Neural crest cell (in vitro differentiated cells): ENCODE results near the gene CDC42BPB. TPM values are rescaled to one million over a fixed set of nuclear protein-coding genes. Genes with fewer than 3 reads are reported as not detected.
A peak's percentile ranks its signal among the peaks of the same experiment; 100 is the strongest.

ENCODE experiments used
- DNase-seq: peaks from one replicate; pipeline ENCODE4 v3.0.0; 2021; ENCODE audit warnings: low read depth, mixed read lengths, low spot score
- H3K27ac Mint-ChIP-seq: one replicate; pipeline ENCODE4 v1.8.0; 2021; ENCODE audit warnings: mild to moderate bottlenecking, mixed read lengths; ENCODE audit not compliant: unreplicated experiment
- H3K27me3 Mint-ChIP-seq: 2 replicates; pipeline ENCODE4 v1.8.0; 2021; ENCODE audit warnings: low read depth, mild to moderate bottlenecking, mixed read lengths
- H3K36me3 Mint-ChIP-seq: 2 replicates; pipeline ENCODE4 v1.8.0; 2021; ENCODE audit warnings: low read depth, mild to moderate bottlenecking, mixed read lengths
- H3K4me1 Mint-ChIP-seq: 2 replicates; pipeline ENCODE4 v1.8.0; 2021; ENCODE audit warnings: mixed read lengths
- H3K4me3 Mint-ChIP-seq: one replicate; pipeline ENCODE4 v1.8.0; 2021; ENCODE audit warnings: mild to moderate bottlenecking, mixed read lengths
- H3K9me3 Mint-ChIP-seq: 2 replicates; pipeline ENCODE4 v1.8.0; 2021; ENCODE audit warnings: mixed read lengths
- total RNA-seq: library from RNA; stranded (reverse); gene quantifications from 2 replicates; pipeline ENCODE4 v1.2.1, GENCODE V29; 2021
- TF ChIP-seq, protein P1 (sequence below): fragments of 200-600 bp; sonication (generic); conservative IDR thresholded peaks from 2 replicates; pipeline ENCODE4 v1.5.0; 2021; ENCODE audit warnings: antibody characterized with exemption, mild to moderate bottlenecking

CDC42BPB gene
- total RNA-seq, 1 donor from 2014 or later: 94.8 TPM

GRCh38 chr14:102922490-102923200, 134.7 kb downstream of the CDC42BPB start, which contains the start of gene AMN:
TSS of gene AMN (plus strand) at chr14:102922663. CDS start at chr14:102922689, 26 bp downstream.
- Mint-ChIP-seq H3K27me3 (peaks cover 26% of the 10 kb centered on the region), H3K4me1 (peaks cover 6% of the 10 kb centered on the region), H3K36me3 (no peaks in the 10 kb centered on the region), H3K27ac (no peak within 1 kb of the TSS), H3K4me3 (no peak within 1 kb of the TSS), H3K9me3 (no peaks in the 10 kb centered on the region)
- TF ChIP-seq, protein P1, sequence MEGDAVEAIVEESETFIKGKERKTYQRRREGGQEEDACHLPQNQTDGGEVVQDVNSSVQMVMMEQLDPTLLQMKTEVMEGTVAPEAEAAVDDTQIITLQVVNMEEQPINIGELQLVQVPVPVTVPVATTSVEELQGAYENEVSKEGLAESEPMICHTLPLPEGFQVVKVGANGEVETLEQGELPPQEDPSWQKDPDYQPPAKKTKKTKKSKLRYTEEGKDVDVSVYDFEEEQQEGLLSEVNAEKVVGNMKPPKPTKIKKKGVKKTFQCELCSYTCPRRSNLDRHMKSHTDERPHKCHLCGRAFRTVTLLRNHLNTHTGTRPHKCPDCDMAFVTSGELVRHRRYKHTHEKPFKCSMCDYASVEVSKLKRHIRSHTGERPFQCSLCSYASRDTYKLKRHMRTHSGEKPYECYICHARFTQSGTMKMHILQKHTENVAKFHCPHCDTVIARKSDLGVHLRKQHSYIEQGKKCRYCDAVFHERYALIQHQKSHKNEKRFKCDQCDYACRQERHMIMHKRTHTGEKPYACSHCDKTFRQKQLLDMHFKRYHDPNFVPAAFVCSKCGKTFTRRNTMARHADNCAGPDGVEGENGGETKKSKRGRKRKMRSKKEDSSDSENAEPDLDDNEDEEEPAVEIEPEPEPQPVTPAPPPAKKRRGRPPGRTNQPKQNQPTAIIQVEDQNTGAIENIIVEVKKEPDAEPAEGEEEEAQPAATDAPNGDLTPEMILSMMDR: no peak
- DNase-seq: no peak

GRCh38 chr14:102920998-102921304, 136.4 kb downstream of the CDC42BPB start:
- no peaks in the 10 kb centered on the region for H3K36me3 Mint-ChIP-seq
- TF ChIP-seq, protein P1: no peak
- H3K9me3 Mint-ChIP-seq: no peaks in the 10 kb centered on the region
- no peak overlapping the region for H3K27ac Mint-ChIP-seq
- peaks cover 9% of the 10 kb centered on the region for H3K27me3 Mint-ChIP-seq
- H3K4me1 Mint-ChIP-seq: peaks cover 2% of the 10 kb centered on the region
- H3K4me3 Mint-ChIP-seq: no peak overlapping the region
- no peak for DNase-seq

DNA sequence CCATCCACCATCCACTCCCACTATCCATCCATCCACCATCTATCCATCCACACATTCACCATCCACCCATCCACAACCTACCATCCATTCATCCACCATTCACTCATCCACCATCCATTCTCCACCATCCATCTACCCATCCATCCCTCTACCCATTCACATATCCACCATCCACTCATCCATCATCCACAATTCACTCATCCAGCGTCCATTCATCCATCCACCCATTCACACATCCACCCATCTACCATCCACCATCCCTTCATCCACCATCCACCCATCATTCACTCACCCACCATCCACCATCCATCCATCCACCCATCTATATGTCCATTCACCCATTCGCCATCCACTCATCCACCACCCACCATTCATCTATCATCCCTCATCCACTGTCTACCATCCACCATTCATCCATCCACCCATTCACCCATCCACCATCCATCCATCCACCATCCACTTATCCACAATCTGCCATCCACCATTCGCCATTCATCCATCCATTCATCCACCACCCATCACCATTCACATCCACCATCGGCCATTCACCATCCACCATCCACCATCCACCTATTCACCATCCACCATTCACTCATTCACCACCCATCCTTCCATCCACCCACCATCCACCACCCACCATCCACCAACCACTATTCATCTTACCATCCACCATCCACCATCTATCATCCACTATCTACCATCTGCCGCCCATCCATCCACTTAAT, 136.9 kb downstream of the CDC42BPB start:
- TF ChIP-seq, protein P1: no peak
- H3K9me3 Mint-ChIP-seq: no peaks in the 10 kb centered on the region
- no peak overlapping the region for H3K27ac Mint-ChIP-seq
- no peak for DNase-seq
- H3K4me1 Mint-ChIP-seq: no peaks in the 10 kb centered on the region
- peaks cover 4% of the 10 kb centered on the region for H3K27me3 Mint-ChIP-seq
- H3K36me3 Mint-ChIP-seq: no peaks in the 10 kb centered on the region
- H3K4me3 Mint-ChIP-seq: no peak overlapping the region

- Mint-ChIP-seq H3K27ac (no peak overlapping the region), H3K9me3 (no peaks in the 10 kb centered on the region), H3K4me1 (no peaks in the 10 kb centered on the region), H3K36me3 (no peaks in the 10 kb centered on the region), H3K4me3 (no peak overlapping the region), H3K27me3 (no peaks in the 10 kb centered on the region)
- TF ChIP-seq, protein P1: no peak
- no peak for DNase-seq
These were observed 138.9 kb downstream of the CDC42BPB start for GRCh38 chr14:102918438-102918837.

DNA sequence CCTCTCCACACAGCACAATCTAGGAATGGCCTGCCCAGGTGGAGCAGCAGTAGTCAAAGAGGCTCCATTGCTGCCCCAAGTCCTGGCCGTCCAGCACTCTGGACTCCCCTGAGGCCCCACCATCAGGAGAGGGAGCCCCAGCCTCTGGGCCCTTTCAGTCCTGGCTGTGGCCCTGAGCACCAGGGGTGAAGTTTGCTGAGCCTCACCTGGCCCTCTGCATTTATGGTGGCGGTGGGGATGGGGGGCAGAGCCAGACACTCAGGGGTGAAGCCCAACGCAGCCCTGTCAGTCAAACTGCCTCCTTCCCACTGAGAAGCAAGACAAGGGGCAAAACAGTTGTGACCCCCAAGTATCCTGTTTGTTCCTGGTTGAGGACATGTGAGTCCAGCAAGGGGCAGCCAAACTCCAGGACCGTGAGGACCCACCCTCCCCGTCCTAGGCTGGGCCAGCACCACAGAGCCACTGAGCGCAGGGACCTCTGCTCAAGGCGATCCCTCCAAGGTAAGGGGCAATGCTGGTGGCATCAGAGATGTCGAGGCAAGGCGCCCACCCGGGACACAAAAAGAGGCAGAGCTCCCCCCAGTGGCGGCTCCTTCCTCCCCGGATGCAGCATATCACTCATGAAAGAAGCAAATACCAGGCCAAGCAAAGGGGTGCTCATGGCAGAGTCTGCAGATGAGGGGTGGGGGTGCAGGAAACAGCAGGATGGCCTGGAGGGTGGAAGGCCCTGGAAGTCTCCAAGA, 139.7 kb downstream of the CDC42BPB start:
- TF ChIP-seq, protein P1: peak; percentile 66
- Mint-ChIP-seq H3K9me3 (no peaks in the 10 kb centered on the region), H3K4me1 (no peaks in the 10 kb centered on the region), H3K4me3 (no peak overlapping the region), H3K27ac (no peak overlapping the region), H3K36me3 (no peaks in the 10 kb centered on the region), H3K27me3 (no peaks in the 10 kb centered on the region)
- DNase-seq: peak; percentile 57
